ENCODE measurements around the gene UBE2S.

UBE2S gene

GRCh38 chr19:55443824-55444480 lies 36.4 kb upstream of the UBE2S start:
- peaks cover 4% of the 10 kb centered on the region for H3K36me3 Mint-ChIP-seq
- H3K4me3 Mint-ChIP-seq, result peak overlapping the region; percentile 66
- peaks cover 38% of the 10 kb centered on the region for H3K27me3 Mint-ChIP-seq
- H3K4me1 Mint-ChIP-seq (ENCODE audit: low read depth), result peaks cover 21% of the 10 kb centered on the region
- H3K27ac Mint-ChIP-seq, result peak overlapping the region; percentile 68
- no peaks in the 10 kb centered on the region for H3K9me3 Mint-ChIP-seq (ENCODE audit: low read depth)

GRCh38 chr19:55443045-55443823 lies 35.6 kb upstream of the UBE2S start, which contains the start of gene SHISA7:
Gene SHISA7, minus strand, starts transcription at chr19:55443300. Its CDS starts 437 bp downstream, at chr19:55442863.
- H3K27ac Mint-ChIP-seq, result peak within 1 kb of the TSS; percentile 68
- H3K4me1 Mint-ChIP-seq (ENCODE audit: low read depth), result peaks cover 21% of the 10 kb centered on the region

GRCh38 chr19:55442372-55442961 lies 34.9 kb upstream of the UBE2S start:
- Mint-ChIP-seq H3K27me3 (peaks cover 40% of the 10 kb centered on the region), H3K4me1 (ENCODE audit: low read depth) (peaks cover 21% of the 10 kb centered on the region), H3K9me3 (ENCODE audit: low read depth) (no peaks in the 10 kb centered on the region), H3K4me3 (no peak overlapping the region), H3K27ac (no peak overlapping the region), H3K36me3 (peaks cover 4% of the 10 kb centered on the region)

More at GRCh38 chr19:55443045-55443823, 35.6 kb upstream of the UBE2S start, which contains the start of gene SHISA7:
- Mint-ChIP-seq H3K4me3 (peak within 1 kb of the TSS; percentile 66), H3K9me3 (ENCODE audit: low read depth) (no peaks in the 10 kb centered on the region), H3K36me3 (peaks cover 4% of the 10 kb centered on the region), H3K27me3 (peaks cover 40% of the 10 kb centered on the region)

- H3K4me3 Mint-ChIP-seq, result peak overlapping the region; percentile 67
- H3K9me3 Mint-ChIP-seq (ENCODE audit: low read depth), result no peaks in the 10 kb centered on the region
- H3K27me3 Mint-ChIP-seq, result peaks cover 45% of the 10 kb centered on the region
- no peak overlapping the region for H3K27ac Mint-ChIP-seq
- H3K4me1 Mint-ChIP-seq (ENCODE audit: low read depth), result peaks cover 22% of the 10 kb centered on the region
- peaks cover 4% of the 10 kb centered on the region for H3K36me3 Mint-ChIP-seq
Observed at GRCh38 chr19:55441692-55442321, 34.2 kb upstream of the UBE2S start.

GRCh38 chr19:55441319-55441691 lies 33.7 kb upstream of the UBE2S start:
- Mint-ChIP-seq H3K4me1 (ENCODE audit: low read depth) (peaks cover 22% of the 10 kb centered on the region), H3K36me3 (peaks cover 4% of the 10 kb centered on the region), H3K27ac (no peak overlapping the region), H3K4me3 (peak overlapping the region; percentile 67), H3K9me3 (ENCODE audit: low read depth) (no peaks in the 10 kb centered on the region), H3K27me3 (peaks cover 49% of the 10 kb centered on the region)

- Mint-ChIP-seq H3K4me3 (peak overlapping the region; percentile 67), H3K9me3 (ENCODE audit: low read depth) (no peaks in the 10 kb centered on the region), H3K4me1 (ENCODE audit: low read depth) (peaks cover 22% of the 10 kb centered on the region), H3K27me3 (peaks cover 46% of the 10 kb centered on the region), H3K36me3 (peaks cover 2% of the 10 kb centered on the region), H3K27ac (no peak overlapping the region)
Observed at GRCh38 chr19:55440411-55441105, 33.0 kb upstream of the UBE2S start.

GRCh38 chr19:55439052-55439451 lies 31.5 kb upstream of the UBE2S start:
- Mint-ChIP-seq H3K27ac (no peak overlapping the region), H3K27me3 (peaks cover 38% of the 10 kb centered on the region), H3K9me3 (ENCODE audit: low read depth) (no peaks in the 10 kb centered on the region), H3K4me1 (ENCODE audit: low read depth) (peaks cover 22% of the 10 kb centered on the region), H3K36me3 (peaks cover 2% of the 10 kb centered on the region), H3K4me3 (no peak overlapping the region)

- H3K4me1 Mint-ChIP-seq (ENCODE audit: low read depth), result peaks cover 20% of the 10 kb centered on the region
- no peak overlapping the region for H3K27ac Mint-ChIP-seq
- peaks cover 34% of the 10 kb centered on the region for H3K27me3 Mint-ChIP-seq
- H3K9me3 Mint-ChIP-seq (ENCODE audit: low read depth), result no peaks in the 10 kb centered on the region
- peaks cover 2% of the 10 kb centered on the region for H3K36me3 Mint-ChIP-seq
- H3K4me3 Mint-ChIP-seq, result no peak overlapping the region
Observed at GRCh38 chr19:55437410-55437809, 29.8 kb upstream of the UBE2S start.

- no peak overlapping the region for H3K27ac Mint-ChIP-seq
- H3K4me1 Mint-ChIP-seq (ENCODE audit: low read depth), result peaks cover 18% of the 10 kb centered on the region
- H3K36me3 Mint-ChIP-seq, result peaks cover 2% of the 10 kb centered on the region
- peaks cover 38% of the 10 kb centered on the region for H3K27me3 Mint-ChIP-seq
- H3K9me3 Mint-ChIP-seq (ENCODE audit: low read depth), result no peaks in the 10 kb centered on the region
- H3K4me3 Mint-ChIP-seq, result no peak overlapping the region
Observed at GRCh38 chr19:55436847-55437246, 29.3 kb upstream of the UBE2S start.

GRCh38 chr19:55435020-55435419 lies 27.4 kb upstream of the UBE2S start:
- Mint-ChIP-seq H3K4me1 (ENCODE audit: low read depth) (peaks cover 5% of the 10 kb centered on the region), H3K36me3 (no peaks in the 10 kb centered on the region), H3K27ac (no peak overlapping the region), H3K27me3 (peaks cover 33% of the 10 kb centered on the region), H3K9me3 (ENCODE audit: low read depth) (no peaks in the 10 kb centered on the region), H3K4me3 (no peak overlapping the region)

GRCh38 chr19:55434356-55434919 lies 26.9 kb upstream of the UBE2S start:
- H3K4me3 Mint-ChIP-seq, result no peak overlapping the region
- H3K9me3 Mint-ChIP-seq (ENCODE audit: low read depth), result no peaks in the 10 kb centered on the region
- peaks cover 30% of the 10 kb centered on the region for H3K27me3 Mint-ChIP-seq
- no peaks in the 10 kb centered on the region for H3K36me3 Mint-ChIP-seq
- H3K27ac Mint-ChIP-seq, result no peak overlapping the region
- H3K4me1 Mint-ChIP-seq (ENCODE audit: low read depth), result peaks cover 3% of the 10 kb centered on the region

- H3K9me3 Mint-ChIP-seq (ENCODE audit: low read depth), result no peaks in the 10 kb centered on the region
- H3K4me3 Mint-ChIP-seq, result no peak overlapping the region
- no peak overlapping the region for H3K27ac Mint-ChIP-seq
- peaks cover 1% of the 10 kb centered on the region for H3K4me1 Mint-ChIP-seq (ENCODE audit: low read depth)
- peaks cover 23% of the 10 kb centered on the region for H3K27me3 Mint-ChIP-seq
- no peaks in the 10 kb centered on the region for H3K36me3 Mint-ChIP-seq
Observed at GRCh38 chr19:55433292-55433691, 25.7 kb upstream of the UBE2S start.

- Mint-ChIP-seq H3K4me3 (no peak overlapping the region), H3K36me3 (no peaks in the 10 kb centered on the region), H3K4me1 (ENCODE audit: low read depth) (peaks cover 1% of the 10 kb centered on the region), H3K27ac (no peak overlapping the region), H3K9me3 (ENCODE audit: low read depth) (no peaks in the 10 kb centered on the region), H3K27me3 (peaks cover 23% of the 10 kb centered on the region)
Observed at GRCh38 chr19:55432241-55432959, 24.8 kb upstream of the UBE2S start.

- Mint-ChIP-seq H3K9me3 (ENCODE audit: low read depth) (no peaks in the 10 kb centered on the region), H3K36me3 (no peaks in the 10 kb centered on the region), H3K27ac (no peak overlapping the region), H3K4me3 (no peak overlapping the region), H3K27me3 (peaks cover 15% of the 10 kb centered on the region), H3K4me1 (ENCODE audit: low read depth) (no peaks in the 10 kb centered on the region)
Observed at GRCh38 chr19:55431183-55431582, 23.6 kb upstream of the UBE2S start.
